ENCODE data around the gene CUL9.

Gene CUL9

GRCh38 chr6:43163899-43164298, 18.1 kb upstream of the CUL9 start:
- no peak overlapping the region for H3K4me3 ChIP-seq (ENCODE audit: low read depth, low read length)
- no peak for TF ChIP-seq CTCF (conservative IDR thresholded peaks at IDR 0.05; ENCODE audit: low read depth, low read length)

GRCh38 chr6:43170417-43170930, 11.5 kb upstream of the CUL9 start:
- no peak for TF ChIP-seq CTCF (conservative IDR thresholded peaks at IDR 0.05; ENCODE audit: low read depth, low read length)
- peak; percentile 92 for DNase-seq (ENCODE audit: low read depth)
- peak overlapping the region; percentile 68 for H3K4me3 ChIP-seq (ENCODE audit: low read depth, low read length)

More at GRCh38 chr6:43163899-43164298, 18.1 kb upstream of the CUL9 start:
- DNase-seq (ENCODE audit: low read depth), result no peak

- peak; percentile 100 for DNase-seq (ENCODE audit: low read depth)
- TF ChIP-seq CTCF (conservative IDR thresholded peaks at IDR 0.05; ENCODE audit: low read depth, low read length), result peak; percentile 43
- H3K4me3 ChIP-seq (ENCODE audit: low read depth, low read length), result peak within 1 kb of the TSS; percentile 88
These were observed 10.9 kb upstream of the CUL9 start, which contains the start of gene SRF for GRCh38 chr6:43170931-43171706. SRF (plus strand) TSS chr6:43171269; CDS start chr6:43171657, 388 bp downstream.

- peak; percentile 20 for DNase-seq (ENCODE audit: low read depth)
- TF ChIP-seq CTCF (conservative IDR thresholded peaks at IDR 0.05; ENCODE audit: low read depth, low read length), result no peak
- peak overlapping the region; percentile 88 for H3K4me3 ChIP-seq (ENCODE audit: low read depth, low read length)
These were observed 10.3 kb upstream of the CUL9 start for GRCh38 chr6:43171707-43172103.

GRCh38 chr6:43172104-43173007, 9.6 kb upstream of the CUL9 start:
- no peak for TF ChIP-seq CTCF (conservative IDR thresholded peaks at IDR 0.05; ENCODE audit: low read depth, low read length)
- peak overlapping the region; percentile 88 for H3K4me3 ChIP-seq (ENCODE audit: low read depth, low read length)
- DNase-seq (ENCODE audit: low read depth), result peak; percentile 38

GRCh38 chr6:43173591-43174262, 8.3 kb upstream of the CUL9 start:
- H3K4me3 ChIP-seq (ENCODE audit: low read depth, low read length), result peak overlapping the region; percentile 88
- DNase-seq (ENCODE audit: low read depth), result no peak
- no peak for TF ChIP-seq CTCF (conservative IDR thresholded peaks at IDR 0.05; ENCODE audit: low read depth, low read length)
